H9 (cell line): ENCODE results near the gene RPL36A. TPM values are rescaled to one million over a fixed set of nuclear protein-coding genes. Genes with fewer than 3 reads are reported as not detected.

Experiments
- DNase-seq: peaks from one replicate; pipeline ENCODE4 v3.0.0-alpha.2; 2017
- H2AFZ ChIP-seq: one replicate; pipeline ENCODE4 v1.6.1; 2013; ENCODE audit warnings: mild to moderate bottlenecking, low read length, control low read depth, moderate library complexity
- H2AK5ac ChIP-seq: 2 replicates; pipeline ENCODE4 v1.6.1; 2013; ENCODE audit warnings: low read length, control low read depth, mixed read lengths; ENCODE audit not compliant: insufficient read length
- H2BK120ac ChIP-seq: one replicate; pipeline ENCODE4 v1.6.1; 2013; ENCODE audit warnings: low read depth, mild to moderate bottlenecking, low read length, control low read depth, inconsistent platforms; ENCODE audit not compliant: poor library complexity, severe bottlenecking
- H2BK12ac ChIP-seq: 2 replicates; pipeline ENCODE4 v1.6.1; 2013; ENCODE audit warnings: low read length, control low read depth, mixed read lengths, low read depth; ENCODE audit not compliant: insufficient read length
- H2BK15ac ChIP-seq: 2 replicates; pipeline ENCODE4 v1.6.1; 2013; ENCODE audit warnings: low read depth, low read length, control low read depth
- H2BK20ac ChIP-seq: one replicate; pipeline ENCODE4 v1.6.1; 2013; ENCODE audit warnings: low read depth, mild to moderate bottlenecking, low read length, control low read depth, inconsistent platforms; ENCODE audit not compliant: poor library complexity, severe bottlenecking
- H2BK5ac ChIP-seq: 2 replicates; pipeline ENCODE4 v1.6.1; 2013; ENCODE audit warnings: low read length, control low read depth, mixed read lengths; ENCODE audit not compliant: insufficient read length
- H3K14ac ChIP-seq: 2 replicates; pipeline ENCODE4 v1.6.1; 2013; ENCODE audit warnings: low read length, control low read depth; ENCODE audit not compliant: insufficient read depth
- H3K18ac ChIP-seq: 2 replicates; pipeline ENCODE4 v1.6.1; 2013; ENCODE audit warnings: low read depth, mild to moderate bottlenecking, mixed read lengths, low read length, control low read depth; ENCODE audit not compliant: insufficient read length
- H3K23ac ChIP-seq: 2 replicates; pipeline ENCODE4 v1.6.1; 2013; ENCODE audit warnings: low read length, control low read depth, mixed read lengths, low read depth; ENCODE audit not compliant: insufficient read length
- H3K23me2 ChIP-seq: 2 replicates; pipeline ENCODE4 v1.6.1; 2013; ENCODE audit warnings: low read depth, mild to moderate bottlenecking, mixed read lengths, low read length, control low read depth; ENCODE audit not compliant: insufficient read length, poor library complexity, severe bottlenecking
- H3K27ac ChIP-seq: 2 replicates; pipeline ENCODE4 v1.5.1; 2013; ENCODE audit warnings: low read length, control low read depth, mixed read lengths, low read depth; ENCODE audit not compliant: insufficient read length
- H3K27me3 ChIP-seq: 2 replicates; pipeline ENCODE4 v1.6.1; 2013; ENCODE audit warnings: low read length, control low read depth, inconsistent platforms; ENCODE audit not compliant: insufficient read depth
- H3K4ac ChIP-seq: 2 replicates; pipeline ENCODE4 v1.6.1; 2013; ENCODE audit warnings: low read depth, mild to moderate bottlenecking, control low read depth, inconsistent platforms, low read length, moderate library complexity
- H3K4me1 ChIP-seq: 2 replicates; pipeline ENCODE4 v1.6.1; 2013; ENCODE audit warnings: low read length, control low read depth, inconsistent platforms; ENCODE audit not compliant: insufficient read depth
- H3K4me2 ChIP-seq: 2 replicates; pipeline ENCODE4 v1.6.1; 2013; ENCODE audit warnings: low read length, control low read depth, mixed read lengths; ENCODE audit not compliant: insufficient read length, insufficient read depth
- H3K56ac ChIP-seq: 2 replicates; pipeline ENCODE4 v1.6.1; 2013; ENCODE audit warnings: low read depth, mild to moderate bottlenecking, mixed read lengths, low read length, control low read depth; ENCODE audit not compliant: insufficient read length
- H3K79me1 ChIP-seq: 2 replicates; pipeline ENCODE4 v1.6.1; 2013; ENCODE audit warnings: low read depth, mild to moderate bottlenecking, moderate library complexity, low read length, control low read depth, inconsistent platforms; ENCODE audit not compliant: insufficient read depth, poor library complexity, severe bottlenecking
- H3K79me2 ChIP-seq: 2 replicates; pipeline ENCODE4 v1.6.1; 2013; ENCODE audit warnings: low read length, control low read depth, inconsistent platforms; ENCODE audit not compliant: insufficient read depth
- H3K9ac ChIP-seq: 2 replicates; pipeline ENCODE4 v1.6.1; 2013; ENCODE audit warnings: low read length, control low read depth, mixed read lengths; ENCODE audit not compliant: insufficient read length; ENCODE audit errors: extremely low read depth
- H3K9me3 ChIP-seq: one replicate; pipeline ENCODE4 v1.6.1; 2013; ENCODE audit warnings: low read depth, low read length, inconsistent platforms; ENCODE audit not compliant: control insufficient read depth
- H3T11ph ChIP-seq: one replicate; pipeline ENCODE4 v1.6.1; 2013; ENCODE audit warnings: mild to moderate bottlenecking, low read length, control low read depth, inconsistent platforms
- H4K20me1 ChIP-seq: one replicate; pipeline ENCODE4 v1.6.1; 2013; ENCODE audit not compliant: control insufficient read depth, insufficient read length, insufficient read depth
- H4K5ac ChIP-seq: 2 replicates; pipeline ENCODE4 v1.6.1; 2013; ENCODE audit warnings: low read depth, mild to moderate bottlenecking, mixed read lengths, low read length, control low read depth; ENCODE audit not compliant: insufficient read length
- H4K8ac ChIP-seq: replicated peaks from 2 replicates; pipeline ENCODE4 v1.6.1; 2013; ENCODE audit warnings: low read length, control low read depth, mixed read lengths, low read depth; ENCODE audit not compliant: insufficient read length
- H4K91ac ChIP-seq: 2 replicates; pipeline ENCODE4 v1.6.1; 2013; ENCODE audit warnings: low read depth, mild to moderate bottlenecking, moderate library complexity, mixed read lengths, low read length, control low read depth; ENCODE audit not compliant: insufficient read length
- H3K27ac Mint-ChIP-seq, 3 experiments: 2 replicates in 2 of 3; 3 replicates in 1 of 3; pipeline ENCODE4 v1.8.0; 2020 to 2021; ENCODE audit warnings: mixed read lengths in 3 of 3, mild to moderate bottlenecking in 1 of 3, moderate library complexity in 1 of 3
- H3K27me3 Mint-ChIP-seq: 2 replicates; pipeline ENCODE4 v1.8.0; 2021; ENCODE audit warnings: low read depth, mild to moderate bottlenecking, moderate library complexity, mixed read lengths
- H3K36me3 Mint-ChIP-seq, 3 experiments: 2 replicates in 2 of 3; 3 replicates in 1 of 3; pipeline ENCODE4 v1.8.0; 2020 to 2021; ENCODE audit warnings: low read depth in 3 of 3, mixed read lengths in 3 of 3; ENCODE audit not compliant: insufficient read depth in 1 of 3
- H3K4me1 Mint-ChIP-seq, 2 experiments: 2 replicates each; pipeline ENCODE4 v1.8.0; 2020; ENCODE audit warnings: mixed read lengths in 2 of 2
- H3K4me3 Mint-ChIP-seq, 2 experiments: 2 replicates in 1 of 2; 3 replicates in 1 of 2; pipeline ENCODE4 v1.8.0; 2020 to 2021; ENCODE audit warnings: mild to moderate bottlenecking in 2 of 2, mixed read lengths in 2 of 2, moderate library complexity in 1 of 2
- H3K9me3 Mint-ChIP-seq, 2 experiments: 2 replicates in 1 of 2; 3 replicates in 1 of 2; pipeline ENCODE4 v1.8.0; 2020; ENCODE audit warnings: mild to moderate bottlenecking in 2 of 2, mixed read lengths in 2 of 2, moderate library complexity in 1 of 2
- WGBS: extraction: QIAGEN DNeasy Blood & Tissue Kit; methylation state at CpG from one replicate; pipeline ENCODE4 v1.1.7; 2013; ENCODE audit warnings: missing lambda C conversion rate, low lambda C conversion rate, mixed read lengths; ENCODE audit not compliant: insufficient read length; ENCODE audit errors: extremely low coverage; 5-methylcytosine and 5-hydroxymethylcytosine counted together
- total RNA-seq: library from RNA; stranded (reverse); gene quantifications from 2 replicates; pipeline ENCODE4 v1.2.1, GENCODE V29; 2021
- TF ChIP-seq, protein P1 (sequence below): fragments of 200-600 bp; sonication (generic); conservative IDR thresholded peaks from 3 replicates; pipeline ENCODE4 v1.8.0; 2021; ENCODE audit warnings: antibody characterized with exemption, mild to moderate bottlenecking

Gene RPL36A
- total RNA-seq, 1 experiment from 2014 or later = 428 TPM

DNA sequence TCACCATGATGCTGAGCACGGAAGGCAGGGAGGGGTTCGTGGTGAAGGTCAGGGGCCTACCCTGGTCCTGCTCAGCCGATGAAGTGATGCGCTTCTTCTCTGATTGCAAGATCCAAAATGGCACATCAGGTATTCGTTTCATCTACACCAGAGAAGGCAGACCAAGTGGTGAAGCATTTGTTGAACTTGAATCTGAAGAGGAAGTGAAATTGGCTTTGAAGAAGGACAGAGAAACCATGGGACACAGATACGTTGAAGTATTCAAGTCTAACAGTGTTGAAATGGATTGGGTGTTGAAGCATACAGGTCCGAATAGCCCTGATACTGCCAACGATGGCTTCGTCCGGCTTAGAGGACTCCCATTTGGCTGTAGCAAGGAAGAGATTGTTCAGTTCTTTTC lies 21.2 kb downstream of the RPL36A start:
- H3K23ac ChIP-seq = no peak overlapping the region
- Mint-ChIP-seq H3K4me3 (no peak overlapping the region), H3K27me3 (peaks cover 1% of the 10 kb centered on the region; the same call in 1 of the 2 replicates), H3K27ac (no peak overlapping the region), H3K9me3 (peaks cover 69 to 70% of the 10 kb centered on the region in 2 experiments), H3K36me3 (peaks cover 19 to 28% (median 21%) of the 10 kb centered on the region in 3 experiments), H3K4me1 (peaks cover 13 to 16% of the 10 kb centered on the region in 2 experiments)
- no peak overlapping the region for H3K14ac ChIP-seq
- H3K4me1 ChIP-seq = no peaks in the 10 kb centered on the region
- no peak for DNase-seq
- no peak overlapping the region for H2BK15ac ChIP-seq
- peaks cover 7% of the 10 kb centered on the region; the same call in 1 of the 2 replicates for H3K79me2 ChIP-seq
- no peak overlapping the region for H3T11ph ChIP-seq
- no peak overlapping the region for H4K8ac ChIP-seq
- H3K79me1 ChIP-seq = no peaks in the 10 kb centered on the region
- no peak overlapping the region for H2BK20ac ChIP-seq
- H3K56ac ChIP-seq = no peak overlapping the region
- no peak overlapping the region for H4K5ac ChIP-seq
- no peak overlapping the region for H3K4me2 ChIP-seq
- no peak overlapping the region for H2BK5ac ChIP-seq
- H2BK12ac ChIP-seq = no peak overlapping the region
- no peak overlapping the region for H2BK120ac ChIP-seq
- TF ChIP-seq, protein P1, sequence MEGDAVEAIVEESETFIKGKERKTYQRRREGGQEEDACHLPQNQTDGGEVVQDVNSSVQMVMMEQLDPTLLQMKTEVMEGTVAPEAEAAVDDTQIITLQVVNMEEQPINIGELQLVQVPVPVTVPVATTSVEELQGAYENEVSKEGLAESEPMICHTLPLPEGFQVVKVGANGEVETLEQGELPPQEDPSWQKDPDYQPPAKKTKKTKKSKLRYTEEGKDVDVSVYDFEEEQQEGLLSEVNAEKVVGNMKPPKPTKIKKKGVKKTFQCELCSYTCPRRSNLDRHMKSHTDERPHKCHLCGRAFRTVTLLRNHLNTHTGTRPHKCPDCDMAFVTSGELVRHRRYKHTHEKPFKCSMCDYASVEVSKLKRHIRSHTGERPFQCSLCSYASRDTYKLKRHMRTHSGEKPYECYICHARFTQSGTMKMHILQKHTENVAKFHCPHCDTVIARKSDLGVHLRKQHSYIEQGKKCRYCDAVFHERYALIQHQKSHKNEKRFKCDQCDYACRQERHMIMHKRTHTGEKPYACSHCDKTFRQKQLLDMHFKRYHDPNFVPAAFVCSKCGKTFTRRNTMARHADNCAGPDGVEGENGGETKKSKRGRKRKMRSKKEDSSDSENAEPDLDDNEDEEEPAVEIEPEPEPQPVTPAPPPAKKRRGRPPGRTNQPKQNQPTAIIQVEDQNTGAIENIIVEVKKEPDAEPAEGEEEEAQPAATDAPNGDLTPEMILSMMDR = no peak
- no peak overlapping the region for H3K27ac ChIP-seq
- H4K91ac ChIP-seq = no peak overlapping the region
- no CpG with 5 or more reads among the region's 10 CpGs for WGBS
- H2AK5ac ChIP-seq = no peak overlapping the region
- no peak overlapping the region for H3K18ac ChIP-seq
- H3K4ac ChIP-seq = no peak overlapping the region
- no peak overlapping the region for H2AFZ ChIP-seq
- no peaks in the 10 kb centered on the region for H3K27me3 ChIP-seq
- peaks cover 21% of the 10 kb centered on the region for H3K9me3 ChIP-seq
- H4K20me1 ChIP-seq = no peaks in the 10 kb centered on the region
- peaks cover 4% of the 10 kb centered on the region for H3K23me2 ChIP-seq
- H3K9ac ChIP-seq = no peak overlapping the region
